MCF 10A (cell line): ENCODE results near the gene ADGRD1. TPM values are rescaled to one million over a fixed set of nuclear protein-coding genes. Genes with fewer than 3 reads are reported as not detected.

Experiments used
- BruUV-seq: library from RNA; stranded (reverse); fragments of 400-500 nt; replicated peaks from 2 replicates; lab custom pipeline; 2021; lab: Mats Ljungman, UMichigan
- CTCF ChIA-PET: fragments of 300-600 bp; sonication (Branson Sonifier 250); formaldehyde crosslinking; extraction: SDS; loops from one replicate; lab custom pipeline; 2021; ENCODE audit warnings: antibody characterized with exemption, inconsistent platforms; lab: Yijun Ruan, JAX
- POLR2A ChIA-PET: fragments of 300-600, 350-650 bp; sonication (Branson Sonifier 250); formaldehyde crosslinking; extraction: SDS; loops from one replicate; lab custom pipeline; 2020; ENCODE audit warnings: antibody characterized with exemption, inconsistent platforms; lab: Yijun Ruan, JAX
- DNase-seq: peaks from one replicate; pipeline ENCODE4 v3.0.0-alpha.2; 2018; ENCODE audit not compliant: unreplicated experiment
- H3K27ac Mint-ChIP-seq: one replicate; pipeline ENCODE4 v1.8.0; 2022; ENCODE audit warnings: mild to moderate bottlenecking, low read depth, mixed read lengths; ENCODE audit not compliant: unreplicated experiment
- H3K27me3 Mint-ChIP-seq: one replicate; pipeline ENCODE4 v1.8.0; 2022; ENCODE audit warnings: mixed read lengths; ENCODE audit not compliant: insufficient read depth, unreplicated experiment
- H3K36me3 Mint-ChIP-seq: one replicate; pipeline ENCODE4 v1.8.0; 2022; ENCODE audit warnings: mild to moderate bottlenecking, moderate library complexity, mixed read lengths; ENCODE audit not compliant: insufficient read depth, unreplicated experiment
- H3K4me1 Mint-ChIP-seq: one replicate; pipeline ENCODE4 v1.8.0; 2022; ENCODE audit warnings: mixed read lengths; ENCODE audit not compliant: insufficient read depth, unreplicated experiment
- H3K4me3 Mint-ChIP-seq: one replicate; pipeline ENCODE4 v1.8.0; 2022; ENCODE audit warnings: mild to moderate bottlenecking, moderate library complexity, mixed read lengths; ENCODE audit not compliant: unreplicated experiment
- H3K9me3 Mint-ChIP-seq: one replicate; pipeline ENCODE4 v1.8.0; 2022; ENCODE audit warnings: mixed read lengths; ENCODE audit not compliant: unreplicated experiment
- intact Hi-C: fragments of 100-400 bp; cut with micrococcal nuclease; formaldehyde crosslinking; loops from 2 replicates; pipeline ENCODE4 v1.14.1; 2022
- total RNA-seq: library from RNA; stranded (reverse); gene quantifications from 2 replicates; pipeline ENCODE4 v1.2.3, GENCODE V29; 2022
- TF ChIP-seq, protein P1 (sequence below): fragments of 200-600 bp; IDR thresholded peaks from one replicate; pipeline ENCODE4 v1.8.0; 2022; ENCODE audit warnings: antibody characterized with exemption, mild to moderate bottlenecking; ENCODE audit not compliant: unreplicated experiment

Gene ADGRD1
- total RNA-seq, 1 experiment from 2014 or later: 0.68 TPM

DNA sequence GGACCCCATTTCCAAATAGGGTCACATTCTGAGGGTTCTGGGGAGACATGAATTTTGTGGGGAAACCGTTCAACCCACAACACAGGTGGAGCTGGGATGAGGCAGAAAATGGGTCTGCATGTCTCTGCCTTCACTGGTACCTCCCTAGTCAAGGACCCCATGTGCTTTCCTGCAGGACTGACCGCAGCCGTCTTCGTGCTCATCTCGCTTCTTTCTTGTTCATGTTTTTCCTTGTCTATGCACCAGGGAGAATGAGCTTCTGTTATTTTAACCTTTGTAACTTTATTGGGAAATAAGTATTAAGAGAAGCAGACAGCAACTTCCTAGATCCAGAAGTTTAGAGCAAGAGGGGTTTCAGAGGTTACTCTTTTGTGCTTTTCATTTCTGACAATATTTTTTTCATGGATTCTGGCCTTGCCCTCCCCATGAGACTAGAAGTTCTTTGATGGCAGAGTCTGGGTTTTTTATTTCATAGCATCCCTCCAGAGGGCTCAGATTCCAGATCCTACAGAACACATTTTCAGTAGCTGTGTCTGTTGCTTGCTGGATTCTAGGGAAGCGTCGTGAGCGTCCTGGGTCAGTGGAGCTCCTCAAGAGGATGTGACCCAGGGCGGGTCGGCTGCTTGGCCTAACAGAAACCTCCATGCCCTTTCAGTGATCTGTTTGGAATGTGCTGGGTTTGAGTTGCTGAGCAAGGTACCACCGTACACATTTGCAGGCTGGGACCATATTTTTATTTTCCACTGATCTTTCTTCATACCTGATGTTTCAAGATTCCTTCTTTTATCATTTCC lies 104.2 kb downstream of the ADGRD1 start:
- no TSS peak for BruUV-seq
- DNase-seq: no peak
- ChIA-PET CTCF (interaction anchor here (0.5 to 0.7 kb wide), 2 partner anchors 15 to 115 kb away, joined by 3 read pairs; no protein-coding TSS in a partner anchor), POLR2A (no interaction called here)
- H3K27ac Mint-ChIP-seq: no peak overlapping the region
- no peak overlapping the region for H3K4me3 Mint-ChIP-seq
- peaks cover 5% of the 10 kb centered on the region for H3K4me1 Mint-ChIP-seq
- H3K36me3 Mint-ChIP-seq: peaks cover 7% of the 10 kb centered on the region
- H3K27me3 Mint-ChIP-seq: peaks cover 94% of the 10 kb centered on the region
- H3K9me3 Mint-ChIP-seq: no peaks in the 10 kb centered on the region
- intact Hi-C loops: no loop called here
- TF ChIP-seq, protein P1, sequence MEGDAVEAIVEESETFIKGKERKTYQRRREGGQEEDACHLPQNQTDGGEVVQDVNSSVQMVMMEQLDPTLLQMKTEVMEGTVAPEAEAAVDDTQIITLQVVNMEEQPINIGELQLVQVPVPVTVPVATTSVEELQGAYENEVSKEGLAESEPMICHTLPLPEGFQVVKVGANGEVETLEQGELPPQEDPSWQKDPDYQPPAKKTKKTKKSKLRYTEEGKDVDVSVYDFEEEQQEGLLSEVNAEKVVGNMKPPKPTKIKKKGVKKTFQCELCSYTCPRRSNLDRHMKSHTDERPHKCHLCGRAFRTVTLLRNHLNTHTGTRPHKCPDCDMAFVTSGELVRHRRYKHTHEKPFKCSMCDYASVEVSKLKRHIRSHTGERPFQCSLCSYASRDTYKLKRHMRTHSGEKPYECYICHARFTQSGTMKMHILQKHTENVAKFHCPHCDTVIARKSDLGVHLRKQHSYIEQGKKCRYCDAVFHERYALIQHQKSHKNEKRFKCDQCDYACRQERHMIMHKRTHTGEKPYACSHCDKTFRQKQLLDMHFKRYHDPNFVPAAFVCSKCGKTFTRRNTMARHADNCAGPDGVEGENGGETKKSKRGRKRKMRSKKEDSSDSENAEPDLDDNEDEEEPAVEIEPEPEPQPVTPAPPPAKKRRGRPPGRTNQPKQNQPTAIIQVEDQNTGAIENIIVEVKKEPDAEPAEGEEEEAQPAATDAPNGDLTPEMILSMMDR: no peak

DNA sequence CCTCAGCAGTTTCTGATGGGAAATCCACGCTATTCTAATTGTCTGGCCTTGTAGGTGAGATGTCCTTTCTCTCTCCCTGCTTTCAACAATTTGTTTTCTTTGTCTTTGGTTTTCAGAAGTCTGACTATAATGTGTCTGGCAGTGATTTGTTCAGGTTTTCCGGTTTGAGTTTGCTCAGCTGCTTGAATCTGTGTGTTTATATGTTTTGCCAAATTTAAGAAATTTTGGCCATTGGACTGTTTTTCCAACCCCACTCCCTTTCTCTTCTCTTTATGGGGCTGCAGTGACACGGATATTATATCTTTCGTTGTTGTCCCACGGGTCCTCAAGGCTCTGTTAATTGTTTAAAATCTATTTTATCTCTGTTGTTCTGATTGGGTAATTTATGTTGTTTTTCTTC lies 105.0 kb downstream of the ADGRD1 start:
- no peak for DNase-seq
- Mint-ChIP-seq H3K27me3 (peaks cover 94% of the 10 kb centered on the region), H3K4me1 (peaks cover 5% of the 10 kb centered on the region), H3K36me3 (peaks cover 7% of the 10 kb centered on the region), H3K4me3 (no peak overlapping the region), H3K9me3 (no peaks in the 10 kb centered on the region), H3K27ac (no peak overlapping the region)
- POLR2A ChIA-PET: no interaction called here
- no TSS peak for BruUV-seq
- CTCF ChIA-PET: no interaction called here
- intact Hi-C loops: no loop called here
- TF ChIP-seq, protein P1: no peak

DNA sequence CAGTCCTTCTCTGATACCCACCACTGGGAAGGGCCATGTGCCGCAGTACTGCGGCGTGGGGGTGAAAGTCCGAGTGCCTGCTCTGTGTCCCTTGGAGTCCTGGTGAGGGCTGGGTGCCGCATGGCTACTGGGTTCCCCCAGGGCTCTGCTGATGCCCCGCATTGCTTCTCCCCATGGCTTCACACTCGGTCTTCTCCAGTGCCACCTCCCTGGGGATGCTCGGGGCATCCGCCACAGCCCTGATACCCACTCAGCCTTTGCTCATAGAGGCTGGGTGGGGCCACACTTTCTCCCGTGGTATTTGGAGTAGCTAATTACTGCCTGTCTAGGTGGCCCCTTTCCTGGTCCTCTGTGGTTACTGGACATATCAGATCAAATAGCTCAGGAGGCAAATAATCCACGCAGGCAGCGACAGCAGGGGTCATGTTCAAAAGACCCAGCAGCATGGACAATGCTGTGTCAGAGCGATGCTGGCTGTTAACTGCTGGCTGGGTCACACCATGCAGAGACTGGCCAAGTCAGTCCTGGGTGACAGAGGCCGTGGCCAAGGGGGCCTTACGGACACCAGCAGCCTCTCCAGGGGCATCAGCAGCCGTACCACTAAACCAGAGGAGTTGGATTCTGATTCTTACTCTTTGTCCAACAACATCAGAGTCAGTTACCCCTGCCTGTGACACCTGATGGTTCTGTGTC lies 106.5 kb downstream of the ADGRD1 start:
- intact Hi-C loops: no loop called here
- ChIA-PET CTCF (interaction anchor here (1.1 kb wide), 1 partner anchor 72 kb away, joined by 3 read pairs; no protein-coding TSS in a partner anchor), POLR2A (no interaction called here)
- Mint-ChIP-seq H3K27me3 (peaks cover 94% of the 10 kb centered on the region), H3K27ac (no peak overlapping the region), H3K4me3 (no peak overlapping the region), H3K9me3 (no peaks in the 10 kb centered on the region), H3K4me1 (peaks cover 5% of the 10 kb centered on the region), H3K36me3 (peaks cover 7% of the 10 kb centered on the region)
- no peak for DNase-seq
- TF ChIP-seq, protein P1: no peak
- BruUV-seq: no TSS peak

DNA sequence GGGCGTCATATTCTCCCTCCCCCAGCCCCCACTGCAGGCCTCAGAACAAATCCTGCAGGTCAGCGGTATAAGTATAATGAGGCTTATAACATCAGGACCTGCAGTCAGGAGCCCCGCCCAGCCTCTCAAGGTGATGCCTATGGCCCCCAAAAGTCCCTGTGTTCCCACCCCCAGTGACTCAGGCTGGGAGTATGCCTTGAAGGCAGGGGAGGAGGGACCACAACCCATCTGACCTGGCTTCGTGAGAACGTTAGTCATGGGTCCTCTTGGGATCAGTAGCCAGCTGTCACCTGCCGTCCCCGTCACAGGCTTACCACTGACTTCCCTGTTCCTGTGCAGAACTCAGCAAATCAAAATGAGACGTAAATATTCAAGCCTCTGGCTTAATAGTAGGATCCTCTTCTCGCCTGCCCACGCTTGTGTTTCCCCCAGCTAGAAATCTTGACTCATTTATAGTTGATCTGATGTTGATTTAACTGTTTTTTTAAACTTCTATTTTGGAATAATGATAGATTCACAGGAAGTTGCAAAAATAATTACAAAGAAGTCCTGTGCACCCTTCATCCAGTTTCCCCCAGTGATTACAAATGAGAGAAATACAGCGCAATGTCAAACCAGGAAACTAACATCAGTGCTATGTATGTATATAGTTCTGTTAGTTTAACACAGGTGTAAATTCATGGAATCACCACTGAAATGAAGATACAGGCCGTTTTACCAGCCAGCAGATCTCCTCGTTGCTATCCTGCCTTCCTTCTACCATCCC lies 107.5 kb downstream of the ADGRD1 start:
- Mint-ChIP-seq H3K9me3 (no peaks in the 10 kb centered on the region), H3K36me3 (peaks cover 7% of the 10 kb centered on the region), H3K4me1 (peaks cover 5% of the 10 kb centered on the region), H3K4me3 (no peak overlapping the region), H3K27ac (no peak overlapping the region), H3K27me3 (peaks cover 89% of the 10 kb centered on the region)
- intact Hi-C loops: no loop called here
- ChIA-PET CTCF (interaction anchor here (1.1 kb wide), 1 partner anchor 71 kb away, joined by 3 read pairs; no protein-coding TSS in a partner anchor), POLR2A (no interaction called here)
- TF ChIP-seq, protein P1: no peak
- no TSS peak for BruUV-seq
- DNase-seq: no peak
